Measurements from ENCODE around the gene PDF.
A peak's percentile ranks its signal among the peaks of the same experiment; 100 is the strongest.

PDF gene

GRCh38 chr16:69315486-69316311 lies 14.7 kb downstream of the PDF start:
- TF ChIP-seq ZFX (IDR thresholded peaks at IDR 0.05; ENCODE audit: borderline replicate concordance) (no peak), CTCF (IDR thresholded peaks at IDR 0.05) (no peak)
- H3K27ac ChIP-seq, result no peak overlapping the region

- TF ChIP-seq ZFX (IDR thresholded peaks at IDR 0.05; ENCODE audit: borderline replicate concordance), result no peak
- TF ChIP-seq CTCF (IDR thresholded peaks at IDR 0.05), result no peak
- no peak overlapping the region for H3K27ac ChIP-seq
Measured at GRCh38 chr16:69314534-69314933, 15.9 kb downstream of the PDF start.

- TF ChIP-seq CTCF (IDR thresholded peaks at IDR 0.05), result no peak
- no peak for TF ChIP-seq ZFX (IDR thresholded peaks at IDR 0.05; ENCODE audit: borderline replicate concordance)
- no peak overlapping the region for H3K27ac ChIP-seq
Measured at GRCh38 chr16:69313469-69313868, 16.9 kb downstream of the PDF start.

- TF ChIP-seq CTCF (IDR thresholded peaks at IDR 0.05) (no peak), ZFX (IDR thresholded peaks at IDR 0.05; ENCODE audit: borderline replicate concordance) (peak; percentile 81; the same call in 1 of the 2 replicates)
- peak overlapping the region; percentile 81 for H3K27ac ChIP-seq
Measured at GRCh38 chr16:69311533-69312387, 18.6 kb downstream of the PDF start.

- TF ChIP-seq ZFX (IDR thresholded peaks at IDR 0.05; ENCODE audit: borderline replicate concordance) (no peak), CTCF (IDR thresholded peaks at IDR 0.05) (peak; percentile 93)
- peak within 1 kb of the TSS; percentile 81 for H3K27ac ChIP-seq
Measured at GRCh38 chr16:69310653-69311532, 19.5 kb downstream of the PDF start, which contains the start of gene VPS4A. VPS4A (plus strand) TSS chr16:69311350; CDS start chr16:69311512, 162 bp downstream.

GRCh38 chr16:69309316-69309715 lies 21.1 kb downstream of the PDF start:
- TF ChIP-seq ZFX (IDR thresholded peaks at IDR 0.05; ENCODE audit: borderline replicate concordance) (no peak), CTCF (IDR thresholded peaks at IDR 0.05) (no peak)
- no peak overlapping the region for H3K27ac ChIP-seq
